HCT116 (cell line): ENCODE measurements around the gene AFF1. TPM values are rescaled to one million over a fixed set of nuclear protein-coding genes. Genes with fewer than 3 reads are reported as not detected.

ENCODE experiments used
- ATAC-seq: fragments of 200-7000 bp; cut with Tn5 transposase; 2 replicates; pipeline ENCODE4 v1.9.1; 2020; ENCODE audit warnings: mild to moderate bottlenecking, moderate library complexity
- BruUV-seq: library from RNA; stranded (reverse); fragments of 400-500 nt; replicated peaks from 2 replicates; lab custom pipeline; 2021; lab: Mats Ljungman, UMichigan
- CTCF ChIA-PET: fragments of 300-600 bp; sonication (Branson Sonifier 250); formaldehyde crosslinking; loops from one replicate; lab custom pipeline; 2021; ENCODE audit warnings: antibody characterized with exemption; lab: Charles Lee
- POLR2A ChIA-PET: fragments of 300-600, 350-600 bp; sonication (Branson Sonifier 250); formaldehyde crosslinking; loops from one replicate; lab custom pipeline; 2021; ENCODE audit warnings: antibody characterized with exemption; lab: Charles Lee
- RAD21 ChIA-PET, 2 experiments: fragments of 300-600 bp; sonication (Branson Sonifier 250); formaldehyde crosslinking; loops; one replicate each; lab custom pipeline; 2023; ENCODE audit warnings: low total read pairs in 2 of 2; ENCODE audit not compliant: uncharacterized antibody in 2 of 2, unreplicated experiment in 2 of 2, low non-redundant PET in 1 of 2; lab: Charles Lee
- DNase-seq: peaks from one replicate; pipeline ENCODE4 v3.0.0-alpha.2; 2010; ENCODE audit warnings: low read depth, low spot score
- H2AFZ ChIP-seq: fragments of 200-600 bp; shearing (Covaris generic), sonication (generic); 2 replicates; pipeline ENCODE4 v1.6.1; 2017; ENCODE audit warnings: low read depth, mixed run types, mixed read lengths, antibody characterized with exemption, low read length; ENCODE audit not compliant: poor library complexity, severe bottlenecking
- H3K27ac ChIP-seq: 2 replicates; pipeline ENCODE4 v1.5.1; 2012; ENCODE audit warnings: low read depth, low read length
- H3K27me3 ChIP-seq: fragments of 200-600 bp; sonication (generic); 2 replicates; pipeline ENCODE4 v1.6.1; 2016; ENCODE audit warnings: mixed run types, low read length, mixed read lengths; ENCODE audit not compliant: insufficient read depth
- H3K36me3 ChIP-seq, 2 experiments: fragments of 200-500 bp in 1 of 2; fragments of 200-600 bp in 1 of 2; sonication (Bioruptor generic) in 1 of 2; sonication (generic) in 1 of 2; 2 replicates each; pipeline versions ENCODE4 v1.5.1 to v1.6.1; 2014 to 2016; ENCODE audit warnings: low read length in 2 of 2, inconsistent platforms in 1 of 2, mixed read lengths in 1 of 2, mixed run types in 1 of 2; ENCODE audit not compliant: insufficient read depth in 2 of 2, control insufficient read depth in 1 of 2
- H3K4me1 ChIP-seq, 2 experiments: fragments of 200-600 bp in 1 of 2; sonication (generic) in 1 of 2; 2 replicates each; pipeline versions ENCODE4 v1.5.1 to v1.6.1; 2012 to 2017; ENCODE audit warnings: low read length in 2 of 2, inconsistent platforms in 1 of 2, mild to moderate bottlenecking in 1 of 2, mixed read lengths in 1 of 2, mixed run types in 1 of 2, moderate library complexity in 1 of 2; ENCODE audit not compliant: insufficient read depth in 2 of 2, control insufficient read depth in 1 of 2
- H3K4me2 ChIP-seq: fragments of 200-600 bp; sonication (generic); 2 replicates; pipeline ENCODE4 v1.6.1; 2017; ENCODE audit warnings: mixed run types, low read length, mixed read lengths
- H3K4me3 ChIP-seq, 2 experiments: fragments of 200-600 bp in 1 of 2; sonication (generic) in 1 of 2; replicated peaks in 1 of 2; 2 replicates each; pipeline ENCODE4 v1.5.1; 2011 to 2016; ENCODE audit warnings: low read length in 2 of 2, control low read depth in 1 of 2, low read depth in 1 of 2, mild to moderate bottlenecking in 1 of 2, mixed read lengths in 1 of 2, mixed run types in 1 of 2
- H3K79me2 ChIP-seq: fragments of 200-600 bp; sonication (generic); 2 replicates; pipeline ENCODE4 v1.6.1; 2017; ENCODE audit warnings: mild to moderate bottlenecking, mixed run types, low read length, moderate library complexity, mixed read lengths; ENCODE audit not compliant: insufficient read depth
- H3K9ac ChIP-seq: fragments of 200-600 bp; sonication (generic); 2 replicates; pipeline ENCODE4 v1.6.1; 2016; ENCODE audit warnings: low read length, mixed read lengths
- H3K9me2 ChIP-seq: fragments of 200-600 bp; sonication (generic), shearing (Covaris generic); 2 replicates; pipeline ENCODE4 v1.6.1; 2017; ENCODE audit warnings: mixed run types, mild to moderate bottlenecking, moderate library complexity; ENCODE audit not compliant: insufficient read depth
- H3K9me3 ChIP-seq, 2 experiments: fragments of 200-500 bp in 1 of 2; fragments of 200-600 bp in 1 of 2; sonication (Bioruptor generic) in 1 of 2; sonication (generic) in 1 of 2; 2 replicates each; pipeline ENCODE4 v1.6.1; 2014 to 2017; ENCODE audit warnings: low read length in 2 of 2, mixed read lengths in 2 of 2, inconsistent platforms in 1 of 2, low read depth in 1 of 2, mild to moderate bottlenecking in 1 of 2, mixed run types in 1 of 2, moderate library complexity in 1 of 2; ENCODE audit not compliant: control insufficient read depth in 1 of 2, insufficient read depth in 1 of 2
- H4K20me1 ChIP-seq: fragments of 200-600 bp; sonication (generic), shearing (Covaris generic); 2 replicates; pipeline ENCODE4 v1.6.1; 2017; ENCODE audit warnings: mixed run types, mild to moderate bottlenecking, moderate library complexity; ENCODE audit not compliant: insufficient read depth
- ELF1 ChIP-seq: IDR thresholded peaks from 2 replicates; pipeline ENCODE4 v1.6.1; 2012; ENCODE audit warnings: low read depth, borderline replicate concordance
- MAX ChIP-seq: IDR thresholded peaks from 2 replicates; pipeline ENCODE4 v1.6.1; 2012
- POLR2A ChIP-seq: IDR thresholded peaks from 2 replicates; pipeline ENCODE4 v1.7.0; 2011; ENCODE audit warnings: borderline replicate concordance; ENCODE audit not compliant: insufficient read depth, insufficient read length; ENCODE audit errors: extremely low read depth
- SIN3A ChIP-seq: IDR thresholded peaks from 2 replicates; pipeline ENCODE4 v1.6.1; 2012; ENCODE audit warnings: low read depth
- TCF7L2 ChIP-seq: IDR thresholded peaks from 2 replicates; pipeline ENCODE4 v1.7.0; 2011; ENCODE audit warnings: borderline replicate concordance, inconsistent platforms; ENCODE audit not compliant: insufficient read depth, insufficient read length; ENCODE audit errors: extremely low read depth
- YY1 ChIP-seq: IDR thresholded peaks from 2 replicates; pipeline ENCODE4 v1.6.1; 2011; ENCODE audit warnings: low read length, low read depth, moderate library complexity, mild to moderate bottlenecking; ENCODE audit not compliant: insufficient replicate concordance; ENCODE audit errors: extremely low read depth
- ZBTB33 ChIP-seq: IDR thresholded peaks from 2 replicates; pipeline ENCODE4 v1.6.1; 2011; ENCODE audit warnings: mild to moderate bottlenecking, low read length, moderate library complexity; ENCODE audit not compliant: insufficient replicate concordance; ENCODE audit errors: extremely low read depth
- intact Hi-C: fragments of 100-400 bp; cut with micrococcal nuclease; formaldehyde crosslinking; loops from 2 replicates; pipeline ENCODE4 v1.10.0; 2022
- total RNA-seq: library from RNA; stranded (reverse); gene quantifications from one replicate; pipeline ENCODE4 v1.2.1, GENCODE V29; 2021; ENCODE audit not compliant: unreplicated experiment

Gene AFF1
- total RNA-seq, 1 experiment from 2014 or later: 43.1 TPM

GRCh38 chr4:86896596-86896995 lies 38.2 kb upstream of the AFF1 start:
- ChIA-PET CTCF (interaction anchor here (1.5 kb wide), 1 partner anchor 398 kb away, joined by 6 read pairs; no protein-coding TSS in a partner anchor), POLR2A (no interaction called here)

More at GRCh38 chr4:86896596-86896995, 38.2 kb upstream of the AFF1 start:
- no peaks in the 10 kb centered on the region for H3K9me2 ChIP-seq
- no TSS peak for BruUV-seq
- H3K9ac ChIP-seq: no peak overlapping the region
- H3K4me3 ChIP-seq: no peak overlapping the region
- no peak overlapping the region for H2AFZ ChIP-seq
- TF ChIP-seq TCF7L2 (no peak), MAX (no peak), POLR2A (no peak), SIN3A (no peak), YY1 (no peak), ZBTB33 (no peak), ELF1 (no peak)
- no peak overlapping the region for H3K27ac ChIP-seq
- no peaks in the 10 kb centered on the region for H3K27me3 ChIP-seq
- ATAC-seq (no peak), DNase-seq (no peak)
- no peaks in the 10 kb centered on the region for H3K36me3 ChIP-seq
- no peaks in the 10 kb centered on the region for H4K20me1 ChIP-seq
- no peaks in the 10 kb centered on the region for H3K79me2 ChIP-seq
- no peaks in the 10 kb centered on the region for H3K9me3 ChIP-seq
- peaks cover 0 to 25% of the 10 kb centered on the region in 2 experiments; a peak in 3 of 4 replicates for H3K4me1 ChIP-seq
- no peak overlapping the region for H3K4me2 ChIP-seq
- RAD21 ChIA-PET: no interaction called here
- intact Hi-C loops: loop anchor here (5.0 to 10.0 kb wide), 3 partner anchors 951 to 1318 kb away; no protein-coding TSS in a partner anchor
